ENCODE results near the gene DHX16.

- TF ChIP-seq POLR2A (IDR thresholded peaks at IDR 0.05) (no peak), CTCF (IDR thresholded peaks at IDR 0.05) (no peak), POLR2AphosphoS5 (IDR thresholded peaks at IDR 0.05; ENCODE audit: insufficient read depth in 1 of 2, low read depth in 1 of 2) (no peak)
These were observed 23.6 kb upstream of the DHX16 start for GRCh38 chr6:30696432-30696831.

Data from vagina (tissue), 2 donors.